NCI-H146 treated with DMSO at 0.1 percent for 48 hours (cell line): ENCODE data around the gene RACK1.

Experiments
- DNase-seq: peaks from one replicate; lab custom pipeline; 2025; ENCODE audit not compliant: unreplicated experiment; lab: John Stamatoyannopoulos, UW

The RACK1 gene

GRCh38 chr5:181198905-181199519 is 44.7 kb downstream of the RACK1 start:
- DNase-seq = no peak

- DNase-seq = no peak
Measured at GRCh38 chr5:181198106-181198685, 45.5 kb downstream of the RACK1 start.

- no peak for DNase-seq
Measured at GRCh38 chr5:181197326-181197951, 46.3 kb downstream of the RACK1 start.

GRCh38 chr5:181195249-181195761 is 48.4 kb downstream of the RACK1 start:
- DNase-seq = no peak

- no peak for DNase-seq
Measured at GRCh38 chr5:181194489-181195248, 49.0 kb downstream of the RACK1 start.

GRCh38 chr5:181193656-181194055 is 50.0 kb downstream of the RACK1 start:
- DNase-seq = no peak

GRCh38 chr5:181192337-181193046 is 51.2 kb downstream of the RACK1 start:
- DNase-seq = no peak

- DNase-seq = no peak
Measured at GRCh38 chr5:181191526-181192336, 52.0 kb downstream of the RACK1 start.

- no peak for DNase-seq
Measured at GRCh38 chr5:181190711-181191525, 52.8 kb downstream of the RACK1 start.

- DNase-seq = no peak
Measured at GRCh38 chr5:181189962-181190710, 53.6 kb downstream of the RACK1 start.

GRCh38 chr5:181189363-181189961 is 54.2 kb downstream of the RACK1 start:
- DNase-seq = no peak

GRCh38 chr5:181188700-181189362 is 54.9 kb downstream of the RACK1 start:
- no peak for DNase-seq

- DNase-seq = no peak
Measured at GRCh38 chr5:181187500-181188213, 56.0 kb downstream of the RACK1 start.

- DNase-seq = no peak
Measured at GRCh38 chr5:181186986-181187499, 56.7 kb downstream of the RACK1 start.
